ENCODE data around the gene RTP5. TPM values are rescaled to one million over a fixed set of nuclear protein-coding genes. Genes with fewer than 3 reads are reported as not detected.

RTP5 gene
- total and polyA plus RNA-seq, 2 of the 8 experiments (the other 6 are each of a cell fraction or from before 2014, with no cell fraction given): not detected

GRCh38 chr2:241864850-241865213 is 4.7 kb upstream of the RTP5 start (continued):
- TF ChIP-seq ASH2L (IDR thresholded peaks at IDR 0.05; ENCODE audit: low read length) (no peak), YY1 (IDR thresholded peaks at IDR 0.05; ENCODE audit: low read depth, low read length) (no peak), KDM5A (IDR thresholded peaks at IDR 0.05; ENCODE audit: low read length) (no peak), NANOG (IDR thresholded peaks at IDR 0.05; ENCODE audit: insufficient read depth, low read depth, low read length, poor library complexity, severe bottlenecking) (no peak), SIX5 (IDR thresholded peaks at IDR 0.05; ENCODE audit: low read depth, low read length) (no peak), FOSL1 (IDR thresholded peaks at IDR 0.05; ENCODE audit: insufficient read depth, low read depth, low read length) (no peak)
